GM19025 (cell line): ENCODE measurements around the gene GOLGA6L24.
"Not testable (repeated sequence)": the region's sequence is repeated elsewhere in the genome, so short reads cannot be mapped to it uniquely, and the experiment has no call there.

Experiments
- ATAC-seq: cut with Tn5 transposase; IDR thresholded peaks from one replicate; pipeline ENCODE4 v1.9.1; 2021; ENCODE audit warnings: mild to moderate bottlenecking, low read depth, moderate library complexity; ENCODE audit not compliant: unreplicated experiment

GOLGA6L24 gene, protein sequence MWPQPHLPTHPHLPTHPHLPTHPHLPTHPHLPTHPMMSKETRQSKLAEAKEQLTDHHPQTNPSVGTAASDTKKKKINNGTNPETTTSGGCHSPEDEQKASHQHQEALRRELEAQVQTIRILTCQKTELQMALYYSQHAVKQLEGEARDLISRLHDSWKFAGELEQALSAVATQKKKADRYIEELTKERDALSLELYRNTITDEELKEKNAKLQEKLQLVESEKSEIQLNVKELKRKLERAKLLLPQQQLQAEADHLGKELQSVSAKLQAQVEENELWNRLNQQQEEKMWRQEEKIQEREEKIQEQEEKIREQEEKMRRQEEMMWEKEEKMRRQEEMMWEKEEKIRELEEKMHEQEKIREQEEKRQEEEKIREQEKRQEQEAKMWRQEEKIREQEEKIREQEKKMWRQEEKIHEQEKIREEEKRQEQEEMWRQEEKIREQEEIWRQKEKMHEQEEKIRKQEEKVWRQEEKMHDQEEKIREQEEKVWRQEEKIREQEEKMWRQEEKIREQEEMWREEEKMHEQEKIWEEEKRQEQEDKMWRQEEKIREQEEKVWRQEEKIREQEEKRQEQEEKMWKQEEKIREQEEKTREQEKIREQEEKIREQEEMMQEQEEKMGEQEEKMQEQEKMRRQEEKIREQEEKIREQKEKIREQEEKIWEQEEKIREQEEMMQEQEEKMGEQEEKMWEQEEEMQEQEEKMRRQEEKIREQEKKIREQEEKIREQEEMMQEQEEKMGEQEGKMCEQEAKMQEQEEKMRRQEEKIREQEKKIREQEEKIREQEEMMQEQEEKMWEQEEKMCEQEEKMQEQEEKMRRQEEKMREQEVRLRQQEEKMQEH

DNA sequence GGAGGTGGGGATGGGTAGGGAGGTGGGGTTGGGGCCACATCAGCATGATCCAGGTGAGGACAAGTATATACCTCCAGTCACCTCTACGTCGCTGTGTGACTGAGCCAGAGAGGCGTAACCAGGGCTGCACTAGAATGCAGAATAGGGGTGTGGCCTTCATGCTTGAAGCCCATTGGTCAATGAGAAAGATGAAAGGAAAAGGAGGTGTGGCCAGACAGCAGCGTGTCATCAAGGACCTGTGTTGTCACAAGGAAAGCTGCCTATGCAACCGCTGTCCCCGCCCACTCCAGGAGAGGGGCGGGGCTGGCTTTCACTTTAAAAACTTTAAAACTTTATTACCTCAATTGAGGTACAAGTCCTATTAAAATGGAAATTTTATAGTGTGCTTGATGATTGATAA, at the start of gene GOLGA6L24:
Gene GOLGA6L24 (minus strand): TSS at position 101 of the 400 bp plus-strand sequence. CDS start 61 bp downstream, at position 40.
- not testable (repeated sequence) for ATAC-seq

DNA sequence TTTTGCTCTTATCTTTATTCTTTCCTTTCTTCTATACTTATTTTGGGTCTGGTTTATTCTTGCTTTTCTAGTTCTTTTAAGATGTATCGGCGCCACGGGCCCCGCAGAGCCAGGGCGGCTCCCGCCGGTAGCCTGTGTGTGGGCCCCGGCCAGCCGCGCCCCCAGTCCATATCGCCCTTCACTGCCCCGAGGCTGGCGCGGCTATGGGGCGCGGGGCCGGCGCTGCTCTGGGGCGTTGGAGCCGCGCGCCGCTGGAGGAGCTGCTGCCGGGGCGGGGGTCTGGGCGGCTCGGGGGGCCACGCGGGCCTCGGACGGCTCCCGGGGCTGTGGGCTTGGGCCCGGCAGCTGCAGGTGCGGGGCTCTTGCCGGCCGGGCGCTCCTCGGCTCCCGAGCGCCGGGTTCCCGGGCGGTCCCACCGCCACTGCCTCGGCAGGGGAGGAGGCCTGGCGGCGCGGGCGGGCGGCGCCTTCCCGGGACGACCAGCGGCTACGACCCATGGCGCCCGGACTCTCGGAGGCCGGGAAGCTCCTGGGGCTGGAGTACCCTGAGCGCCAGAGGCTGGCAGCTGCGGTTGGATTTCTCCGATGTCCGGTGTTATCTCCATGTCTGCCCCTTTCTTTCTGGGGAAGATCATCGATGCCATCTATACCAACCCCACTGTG, 45.0 kb upstream of the GOLGA6L24 start:
- not testable (repeated sequence) for ATAC-seq

DNA sequence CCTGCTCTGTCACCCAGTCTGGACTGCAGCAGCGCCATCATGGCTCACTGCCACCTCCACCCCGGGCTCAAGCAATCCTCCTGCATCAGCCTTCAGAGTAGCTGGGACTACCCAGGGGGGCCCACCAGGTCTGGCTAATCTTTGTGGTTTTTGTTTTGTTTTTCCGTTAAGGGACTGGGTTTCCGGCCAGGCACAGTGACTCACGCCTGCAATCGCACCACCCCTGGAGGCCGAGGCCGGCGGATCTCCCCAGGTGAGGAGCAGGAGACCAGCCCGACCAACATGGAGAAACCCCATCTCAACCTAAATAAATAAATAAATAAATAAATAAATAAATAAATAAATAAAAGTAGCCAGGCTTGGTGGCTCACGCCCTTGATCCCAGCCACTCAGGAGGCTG, 38.1 kb upstream of the GOLGA6L24 start:
- ATAC-seq = not testable (repeated sequence)

DNA sequence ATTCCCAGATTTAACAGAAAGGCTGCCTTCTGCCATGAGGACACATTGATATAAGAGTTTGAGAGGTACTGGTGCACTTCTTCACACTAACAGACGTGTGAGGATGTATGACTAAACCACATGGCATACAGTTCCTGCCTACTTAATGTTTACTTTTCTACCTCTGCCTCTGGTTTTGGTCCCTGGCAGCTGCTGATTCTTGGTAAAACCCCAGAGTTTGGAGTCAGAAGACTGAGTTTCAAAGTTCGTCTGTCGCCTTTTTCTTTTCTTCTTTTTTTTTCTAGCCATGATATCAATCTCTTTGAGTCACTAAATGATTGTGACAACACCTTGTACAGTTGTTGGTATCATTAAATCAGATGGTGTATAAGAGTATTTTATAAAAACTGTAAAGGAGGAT, 22.2 kb upstream of the GOLGA6L24 start:
- ATAC-seq = not testable (repeated sequence)

DNA sequence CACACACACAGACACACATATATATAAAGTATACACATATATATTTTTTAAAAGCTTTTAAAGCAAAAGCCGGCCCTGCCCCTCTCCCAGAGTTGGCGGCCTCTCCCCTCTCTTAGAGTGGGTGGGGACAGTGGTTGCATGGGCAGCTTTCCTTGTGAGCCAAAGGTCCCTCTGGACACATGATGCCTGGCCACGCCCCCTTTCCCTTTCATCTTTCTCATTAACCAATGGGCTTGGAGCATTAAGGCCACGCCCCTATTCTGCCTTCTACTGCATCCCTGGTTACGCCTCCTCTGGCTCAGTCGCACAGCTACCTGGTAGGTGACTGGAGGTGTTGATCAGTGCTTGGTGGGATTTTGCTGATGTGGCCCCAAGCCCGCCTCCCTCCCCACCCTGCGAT, 20.5 kb upstream of the GOLGA6L24 start, which contains the start of gene GOLGA8F:
Gene GOLGA8F (plus strand): TSS at position 301 of the 400 bp plus-strand sequence. CDS start 98 bp downstream, at position 399.
- not testable (repeated sequence) for ATAC-seq

DNA sequence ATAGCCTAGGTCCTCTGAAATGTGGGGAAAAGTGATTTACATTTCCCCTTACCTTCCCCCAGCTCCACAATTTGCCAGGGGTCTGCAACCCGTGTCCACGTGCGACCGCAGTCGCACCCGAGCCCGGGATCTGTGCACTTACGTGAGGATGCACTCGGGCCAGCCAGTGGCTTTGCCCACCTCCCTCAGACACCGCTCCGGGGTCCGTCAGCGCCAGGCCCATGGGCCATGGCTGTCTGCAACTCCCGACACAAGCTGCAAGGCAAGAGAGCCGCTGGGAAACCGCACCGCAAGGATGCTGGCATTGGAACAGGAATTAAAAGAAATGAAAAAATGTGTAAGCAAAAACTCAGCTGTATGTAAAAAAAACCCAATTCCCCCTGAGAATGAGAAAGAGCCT, 7.6 kb upstream of the GOLGA6L24 start:
- ATAC-seq = not testable (repeated sequence)

DNA sequence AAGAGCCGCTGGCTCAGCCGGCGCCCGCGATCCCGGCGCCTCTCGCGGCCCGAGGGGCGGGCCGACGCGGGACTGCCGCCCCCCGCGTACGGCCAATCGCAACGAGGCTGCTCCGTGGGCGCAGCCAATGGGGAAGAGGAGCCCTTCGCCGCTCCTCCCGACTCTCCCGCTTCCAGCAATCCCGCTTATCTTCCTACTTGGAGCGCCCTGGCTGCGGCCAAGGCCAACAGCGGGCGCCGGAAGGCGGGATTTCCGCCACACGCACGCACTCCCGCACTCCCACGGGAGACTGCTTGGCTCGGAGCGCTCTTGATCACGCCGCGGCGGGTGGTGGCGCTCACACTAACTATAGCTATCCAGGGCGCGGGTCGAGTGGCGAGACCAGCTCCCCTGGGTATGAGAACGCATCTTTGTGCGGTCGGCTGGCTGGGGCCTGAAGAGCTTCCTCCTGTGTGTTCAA, 35.7 kb downstream of the GOLGA6L24 start, which contains the start of gene HERC2:
Gene HERC2 (minus strand): TSS at position 51 of the 460 bp plus-strand sequence. CDS start 746 bp downstream, outside the sequence.
- not testable (repeated sequence) for ATAC-seq

DNA sequence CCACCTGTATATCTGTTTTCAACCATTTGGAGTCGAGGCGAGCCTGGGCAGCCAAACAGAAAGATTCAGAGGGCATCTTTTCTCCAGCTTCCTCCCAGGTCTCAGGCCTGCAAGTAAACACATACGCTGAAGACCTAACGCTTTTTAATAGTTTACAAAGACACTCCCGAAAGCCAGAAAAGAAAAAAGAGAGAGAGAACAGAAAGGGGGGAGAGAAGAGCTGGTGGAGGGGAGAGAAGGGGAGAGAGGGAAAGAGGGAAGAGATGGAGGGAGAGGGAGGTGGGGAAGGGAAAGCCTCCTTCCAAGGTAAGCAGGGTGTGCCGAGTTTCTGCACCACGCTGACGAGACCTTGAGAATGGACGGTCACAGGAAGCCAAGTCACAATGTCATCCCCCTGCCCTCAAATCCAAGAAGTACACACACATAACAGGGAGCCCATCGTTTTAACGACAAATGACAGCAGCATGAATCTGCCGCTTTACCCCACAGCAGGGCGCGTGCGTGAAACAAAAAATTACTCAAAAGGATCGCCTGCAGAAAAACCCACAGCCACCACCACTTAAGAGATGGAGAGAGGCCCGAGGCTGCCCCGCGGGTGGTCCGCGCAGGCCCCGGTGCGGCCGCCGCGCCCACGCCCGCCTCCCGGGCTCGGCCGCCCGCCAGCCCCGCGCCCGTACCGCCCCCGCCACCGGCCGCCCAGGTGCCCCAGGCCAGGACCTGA, 36.4 kb downstream of the GOLGA6L24 start:
- ATAC-seq = not testable (repeated sequence)

DNA sequence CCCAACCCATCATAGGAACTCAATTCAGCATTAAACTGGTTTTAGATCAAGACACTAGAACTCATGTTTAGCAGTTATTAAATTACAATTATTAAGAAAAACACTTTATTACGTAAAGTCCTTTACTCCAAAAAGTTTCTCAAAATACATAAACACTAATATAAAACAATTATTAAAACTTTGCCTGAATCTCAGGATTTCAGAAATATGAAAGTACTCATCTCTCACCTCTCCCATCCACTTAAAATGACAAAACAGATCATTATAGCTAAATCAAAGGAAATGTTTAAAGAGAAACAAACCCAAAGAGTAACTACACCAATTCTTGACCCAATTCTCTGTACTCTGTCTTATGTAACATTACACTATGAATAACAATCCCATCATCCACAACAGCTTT, 38.2 kb downstream of the GOLGA6L24 start:
- not testable (repeated sequence) for ATAC-seq

DNA sequence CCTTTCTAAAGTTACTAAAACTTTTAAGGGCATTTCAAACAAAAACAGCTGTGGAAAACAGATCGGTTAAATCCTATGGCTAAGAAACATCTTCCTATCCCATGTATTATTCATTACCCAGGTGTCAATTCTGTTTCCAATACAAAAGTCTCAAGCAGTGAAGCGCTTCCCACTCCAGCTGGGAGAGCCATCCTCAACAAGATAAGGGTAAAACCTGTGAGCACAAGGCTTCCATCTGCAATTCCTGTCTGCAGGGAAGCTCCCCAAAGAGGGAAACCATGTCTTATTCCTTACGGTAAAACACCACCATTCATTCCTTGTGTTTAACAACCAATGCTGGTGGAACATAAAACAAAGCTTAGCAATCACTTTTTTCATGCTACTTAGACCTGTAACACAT, 39.1 kb downstream of the GOLGA6L24 start:
- ATAC-seq = not testable (repeated sequence)

DNA sequence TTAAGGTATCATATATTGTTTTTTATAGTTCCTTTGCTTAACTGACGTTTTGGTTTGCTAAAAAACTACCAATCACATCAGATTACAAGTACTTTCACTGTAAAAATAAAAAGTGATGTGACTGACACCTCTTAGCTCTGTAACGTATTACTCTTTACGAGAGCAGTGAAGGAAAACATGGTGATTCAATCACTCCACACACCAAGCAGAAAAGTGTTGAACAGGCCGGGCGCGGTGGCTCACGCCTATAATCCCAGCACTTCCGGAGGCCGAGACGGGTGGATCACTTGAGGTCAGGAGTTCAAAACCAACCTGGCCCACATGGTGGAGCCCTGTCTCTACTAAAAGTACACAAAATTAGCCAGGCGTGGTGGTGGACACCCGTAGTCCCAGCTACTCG, 39.8 kb downstream of the GOLGA6L24 start:
- ATAC-seq = not testable (repeated sequence)

DNA sequence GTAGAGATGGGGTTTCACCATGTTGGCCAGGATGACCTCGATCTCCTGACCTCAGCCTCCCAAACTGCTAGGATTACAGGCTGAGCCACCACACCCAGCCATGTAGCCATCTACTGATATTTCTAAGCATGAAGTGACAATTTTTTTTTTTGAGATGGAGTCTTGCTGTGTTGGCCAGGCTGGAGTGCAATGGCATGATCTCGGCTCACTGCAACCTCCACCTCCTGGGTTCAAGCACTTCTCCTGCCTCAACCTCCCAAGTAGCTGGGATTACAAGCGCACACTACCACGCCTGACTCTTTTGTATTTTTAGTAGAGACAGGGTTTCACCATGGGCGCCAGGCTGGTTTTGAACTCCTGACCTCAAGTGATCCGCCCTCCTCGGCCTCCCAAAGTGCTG, 40.9 kb downstream of the GOLGA6L24 start:
- not testable (repeated sequence) for ATAC-seq

DNA sequence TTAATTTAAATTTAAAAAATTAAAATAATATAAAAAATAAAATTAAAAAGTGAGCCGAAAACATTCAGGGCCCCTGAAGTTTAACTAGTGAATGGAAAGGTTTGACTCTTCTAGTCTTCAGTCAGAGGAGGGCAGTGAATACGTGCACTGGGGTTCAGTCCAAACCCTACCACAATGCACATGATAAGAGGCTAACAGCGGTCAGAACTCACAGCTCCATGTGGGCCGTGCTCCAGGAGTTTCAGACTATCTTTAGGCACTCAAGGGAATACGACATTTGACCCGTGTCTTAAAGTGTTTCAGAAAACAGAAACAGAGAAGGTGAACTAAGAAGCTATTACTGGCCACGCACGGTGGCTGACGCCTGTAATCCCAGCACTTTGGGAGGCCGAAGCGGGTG, 47.4 kb downstream of the GOLGA6L24 start:
- not testable (repeated sequence) for ATAC-seq

DNA sequence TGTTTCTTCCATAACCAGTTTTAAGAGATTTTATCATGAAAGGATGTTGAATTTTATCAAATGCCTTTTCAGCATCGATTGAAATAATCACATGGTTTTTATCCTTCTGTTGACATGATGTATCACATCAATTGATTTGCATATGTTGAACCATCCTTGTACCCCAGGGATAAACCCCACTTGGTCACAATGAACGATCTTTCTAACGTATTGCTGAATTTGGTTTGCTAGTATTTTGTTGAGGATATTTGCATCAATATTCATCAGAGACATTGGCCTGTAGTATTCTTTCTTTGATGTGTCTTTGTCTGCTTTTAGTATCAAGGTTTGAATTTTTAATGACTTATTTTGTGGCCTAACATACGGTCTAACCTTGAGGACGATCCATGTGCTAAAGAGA, 49.2 kb downstream of the GOLGA6L24 start:
- ATAC-seq = not testable (repeated sequence)
